H1 (cell line): ENCODE results near the gene TOMM34. TPM values are rescaled to one million over a fixed set of nuclear protein-coding genes. Genes with fewer than 3 reads are reported as not detected.

Experiments
- CTCF ChIA-PET: fragments of 300-600 bp; sonication (Branson Sonifier 250); formaldehyde crosslinking; loops from one replicate; lab custom pipeline; 2021; ENCODE audit not compliant: partially characterized antibody; lab: Charles Lee
- POLR2A ChIA-PET: fragments of 300-600 bp; sonication (Branson Sonifier 250); formaldehyde crosslinking; loops from one replicate; lab custom pipeline; 2021; ENCODE audit warnings: inconsistent platforms; ENCODE audit not compliant: partially characterized antibody; lab: Charles Lee
- DNase-seq, 2 experiments: peaks; one replicate each; pipeline versions ENCODE4 v3.0.0 to v3.0.0-alpha.2; 2010 to 2022; ENCODE audit warnings: low spot score in 2 of 2, low read depth in 1 of 2, mixed read lengths in 1 of 2
- FAIRE-seq: peaks from 2 replicates; lab custom pipeline; 2011; peaks lifted over from hg19 to GRCh38; lab: Jason Lieb, UNC
- H2AFZ ChIP-seq: 2 replicates; pipeline ENCODE4 v1.8.1; 2012; ENCODE audit warnings: low read length, inconsistent platforms
- H2AK5ac ChIP-seq: 2 replicates; pipeline ENCODE4 v1.6.1; 2013; ENCODE audit warnings: low read depth, low read length
- H2BK120ac ChIP-seq: replicated peaks from 2 replicates; pipeline ENCODE3; 2013; ENCODE audit warnings: low read depth, low read length, inconsistent platforms
- H2BK12ac ChIP-seq: 2 replicates; pipeline ENCODE4 v1.6.1; 2013; ENCODE audit warnings: low read depth, low read length
- H2BK15ac ChIP-seq: 2 replicates; pipeline ENCODE4 v1.6.1; 2013; ENCODE audit warnings: low read length
- H2BK20ac ChIP-seq: 2 replicates; pipeline ENCODE4 v1.6.1; 2013; ENCODE audit warnings: low read length
- H2BK5ac ChIP-seq: 2 replicates; pipeline ENCODE4 v1.6.1; 2013; ENCODE audit warnings: low read depth, low read length
- H3K14ac ChIP-seq: 2 replicates; pipeline ENCODE4 v1.6.1; 2013; ENCODE audit warnings: inconsistent platforms; ENCODE audit not compliant: insufficient read length
- H3K18ac ChIP-seq: 2 replicates; pipeline ENCODE4 v1.6.1; 2013; ENCODE audit warnings: low read length; ENCODE audit errors: extremely low read depth
- H3K23ac ChIP-seq: 2 replicates; pipeline ENCODE4 v1.6.1; 2013; ENCODE audit warnings: inconsistent platforms; ENCODE audit not compliant: insufficient read length
- H3K23me2 ChIP-seq: 2 replicates; pipeline ENCODE4 v1.6.1; 2013; ENCODE audit warnings: low read depth, low read length
- H3K27ac ChIP-seq: 2 replicates; pipeline ENCODE4 v1.6.1; 2011; ENCODE audit warnings: low read depth, low read length, inconsistent platforms
- H3K27me3 ChIP-seq, 4 experiments: replicated peaks in 1 of 4; 1 replicate in 1 of 4; 2 replicates in 3 of 4; pipeline versions ENCODE4 v1.6.1 to v1.8.1; 2011 to 2013; ENCODE audit warnings: low read length in 3 of 4, mild to moderate bottlenecking in 3 of 4, inconsistent platforms in 2 of 4, mixed read lengths in 2 of 4, moderate library complexity in 1 of 4; ENCODE audit not compliant: control insufficient read depth in 3 of 4, insufficient read depth in 3 of 4; ENCODE audit errors: extremely low read depth in 1 of 4
- H3K36me3 ChIP-seq, 4 experiments: 2 replicates each; pipeline versions ENCODE4 v1.6.1 to v1.8.1; 2011 to 2013; ENCODE audit warnings: mild to moderate bottlenecking in 4 of 4, low read length in 3 of 4, moderate library complexity in 2 of 4, control low read depth in 1 of 4, inconsistent platforms in 1 of 4; ENCODE audit not compliant: insufficient read depth in 4 of 4, control insufficient read depth in 2 of 4
- H3K4ac ChIP-seq: replicated peaks from 2 replicates; pipeline ENCODE3; 2013; ENCODE audit warnings: low read length, low read depth, mixed read lengths, inconsistent platforms; ENCODE audit not compliant: insufficient read length
- H3K4me1 ChIP-seq, 4 experiments: replicated peaks in 1 of 4; 1 replicate in 1 of 4; 2 replicates in 3 of 4; pipeline versions ENCODE4 v1.6.1 to v1.8.1; 2011 to 2013; ENCODE audit warnings: low read length in 3 of 4, inconsistent platforms in 2 of 4, mixed read lengths in 1 of 4; ENCODE audit not compliant: insufficient read depth in 4 of 4, control insufficient read depth in 3 of 4
- H3K4me2 ChIP-seq, 2 experiments: 2 replicates each; pipeline versions ENCODE4 v1.6.1 to v1.8.1; 2011 to 2013; ENCODE audit warnings: low read depth in 2 of 2, low read length in 2 of 2, control low read depth in 1 of 2, inconsistent platforms in 1 of 2, mild to moderate bottlenecking in 1 of 2; ENCODE audit not compliant: insufficient read depth in 1 of 2
- H3K4me3 ChIP-seq, 4 experiments: fragments of 200-600, 300-600 bp in 1 of 4; sonication (generic), shearing (Covaris generic), sonication (Bioruptor Twin) in 1 of 4; 2 replicates each; pipeline versions ENCODE4 v1.5.1 to v1.8.1; 2011 to 2016; ENCODE audit warnings: low read length in 4 of 4, low read depth in 3 of 4, control low read depth in 2 of 4, inconsistent platforms in 2 of 4, mild to moderate bottlenecking in 2 of 4, mixed read lengths in 1 of 4, moderate library complexity in 1 of 4; ENCODE audit not compliant: insufficient read depth in 2 of 4; ENCODE audit errors: extremely low read depth in 1 of 4
- H3K56ac ChIP-seq: replicated peaks from 2 replicates; pipeline ENCODE3; 2013; ENCODE audit warnings: low read depth, mild to moderate bottlenecking, mixed read lengths, low read length, inconsistent platforms; ENCODE audit not compliant: insufficient read length
- H3K79me1 ChIP-seq: 2 replicates; pipeline ENCODE4 v1.6.1; 2013; ENCODE audit warnings: low read depth, low read length, control low read depth
- H3K79me2 ChIP-seq, 2 experiments: 2 replicates each; pipeline versions ENCODE4 v1.6.1 to v1.8.1; 2012 to 2013; ENCODE audit warnings: low read length in 2 of 2, mild to moderate bottlenecking in 2 of 2, inconsistent platforms in 1 of 2; ENCODE audit not compliant: insufficient read depth in 2 of 2, control insufficient read depth in 1 of 2
- H3K9ac ChIP-seq, 4 experiments: replicated peaks in 1 of 4; 1 replicate in 1 of 4; 2 replicates in 3 of 4; pipeline versions ENCODE4 v1.6.1 to v1.8.1; 2011 to 2013; ENCODE audit warnings: low read depth in 3 of 4, low read length in 3 of 4, control low read depth in 2 of 4, mild to moderate bottlenecking in 2 of 4, moderate library complexity in 2 of 4, inconsistent platforms in 1 of 4; ENCODE audit errors: extremely low read depth in 1 of 4
- H3K9me3 ChIP-seq, 2 experiments: 2 replicates each; pipeline versions ENCODE4 v1.6.1 to v1.8.1; 2012 to 2013; ENCODE audit warnings: mild to moderate bottlenecking in 2 of 2, moderate library complexity in 2 of 2, control low read depth in 1 of 2, inconsistent platforms in 1 of 2, low read depth in 1 of 2, low read length in 1 of 2, mixed read lengths in 1 of 2; ENCODE audit not compliant: insufficient read depth in 2 of 2
- H4K20me1 ChIP-seq, 2 experiments: replicated peaks in 1 of 2; 2 replicates each; pipeline versions ENCODE3 to v1.8.1; 2011 to 2013; ENCODE audit warnings: inconsistent platforms in 2 of 2, low read length in 2 of 2, mild to moderate bottlenecking in 1 of 2; ENCODE audit not compliant: insufficient read depth in 2 of 2, control insufficient read depth in 1 of 2
- H4K5ac ChIP-seq: 2 replicates; pipeline ENCODE4 v1.6.1; 2013; ENCODE audit warnings: low read length, low read depth, mixed read lengths, inconsistent platforms; ENCODE audit not compliant: insufficient read length
- H4K8ac ChIP-seq: 2 replicates; pipeline ENCODE4 v1.8.0; 2013; ENCODE audit warnings: mild to moderate bottlenecking, moderate library complexity, low read length, inconsistent platforms; ENCODE audit not compliant: insufficient read depth; ENCODE audit errors: extremely low read depth
- H4K91ac ChIP-seq: replicated peaks from 2 replicates; pipeline ENCODE3; 2013; ENCODE audit warnings: low read length, mixed read lengths, inconsistent platforms; ENCODE audit not compliant: insufficient read length
- BRCA1 ChIP-seq: IDR thresholded peaks from 2 replicates; pipeline ENCODE4 v1.6.1; 2012; ENCODE audit warnings: low read depth, low read length, improper control_type of control experiment
- CBX5 ChIP-seq: fragments of 300-800, 300-1000 bp; sonication (generic); IDR thresholded peaks from 2 replicates; pipeline ENCODE4 v1.7.1; 2016; ENCODE audit warnings: antibody characterized with exemption, low read length, low read depth
- HDAC2 ChIP-seq, 2 experiments: fragments of 300-600 bp in 1 of 2; sonication (generic) in 1 of 2; IDR thresholded peaks; 2 replicates each; pipeline ENCODE4 v1.6.1; 2011 to 2012; ENCODE audit warnings: low read depth in 2 of 2, low read length in 2 of 2, mild to moderate bottlenecking in 2 of 2, moderate library complexity in 2 of 2, borderline replicate concordance in 1 of 2, inconsistent platforms in 1 of 2
- JUN ChIP-seq: IDR thresholded peaks from 2 replicates; pipeline ENCODE4 v1.6.1; 2011; ENCODE audit warnings: low read depth, mild to moderate bottlenecking, improper control_type of control experiment, low read length
- KDM5A ChIP-seq: fragments of 200-600 bp; IDR thresholded peaks from 2 replicates; pipeline ENCODE4 v1.7.1; 2012; ENCODE audit warnings: mild to moderate bottlenecking, low read length, inconsistent platforms, mixed read lengths
- RAD21 ChIP-seq, 2 experiments: IDR thresholded peaks in 1 of 2; conservative IDR thresholded peaks in 1 of 2; 2 replicates each; pipeline ENCODE4 v1.6.1; 2011; ENCODE audit warnings: low read depth in 2 of 2, low read length in 2 of 2, improper control_type of control experiment in 1 of 2, inconsistent platforms in 1 of 2, mild to moderate bottlenecking in 1 of 2, moderate library complexity in 1 of 2
- RBBP5 ChIP-seq: IDR thresholded peaks from 2 replicates; pipeline ENCODE4 v1.7.1; 2012; ENCODE audit warnings: low read depth, mild to moderate bottlenecking, inconsistent platforms, low read length, moderate library complexity, borderline replicate concordance
- TAF1 ChIP-seq: IDR thresholded peaks from 2 replicates; pipeline ENCODE4 v1.6.1; 2011; ENCODE audit warnings: mild to moderate bottlenecking, low read depth, low read length
- YY1 ChIP-seq: IDR thresholded peaks from 2 replicates; pipeline ENCODE4 v1.6.1; 2011; ENCODE audit warnings: low read depth, mild to moderate bottlenecking, low read length
- WGBS, 2 experiments: shearing (Covaris generic) in 1 of 2; methylation state at CpG; one replicate each; pipeline versions ENCODE4 v1.1.6 to v1.1.7; 2013 to 2015; ENCODE audit warnings: low lambda C conversion rate in 2 of 2, mixed read lengths in 2 of 2, inconsistent platforms in 1 of 2, low coverage in 1 of 2, missing lambda C conversion rate in 1 of 2; ENCODE audit not compliant: insufficient replicate concordance in 2 of 2, insufficient coverage in 1 of 2, insufficient read length in 1 of 2; ENCODE audit errors: extremely low coverage in 1 of 2, missing lambda C conversion rate in 1 of 2; 5-methylcytosine and 5-hydroxymethylcytosine counted together
- polyA plus RNA-seq, 7 experiments: library from polyadenylated mRNA; depleted of rRNA in 3 of 7; stranded (reverse) in 5 of 7; unstranded in 2 of 7; fragments of >200 nt in 5 of 7; fragments of 200-250 nt in 2 of 7; gene quantifications; 1 replicate in 5 of 7; 2 replicates in 1 of 7; 4 replicates in 1 of 7; pipeline versions ENCODE4 v1.2.1 to v1.2.3, GENCODE V29; 2011 to 2013; ENCODE audit warnings: missing spikeins in 2 of 7, mixed read lengths in 2 of 7
- total RNA-seq: library from RNA; stranded (reverse); fragmentation: NEBNext Ultra II Directional; extraction: Animal tissue kit (Norgen Biotek cat#: 25700); gene quantifications from 2 replicates; pipeline ENCODE4 v1.2.1, GENCODE V29; 2021

The TOMM34 gene
- total and polyA plus RNA-seq, 2 of the 8 experiments (the other 6 are each of a cell fraction or from before 2014, with no cell fraction given), result 32.1 to 35.1 TPM

DNA sequence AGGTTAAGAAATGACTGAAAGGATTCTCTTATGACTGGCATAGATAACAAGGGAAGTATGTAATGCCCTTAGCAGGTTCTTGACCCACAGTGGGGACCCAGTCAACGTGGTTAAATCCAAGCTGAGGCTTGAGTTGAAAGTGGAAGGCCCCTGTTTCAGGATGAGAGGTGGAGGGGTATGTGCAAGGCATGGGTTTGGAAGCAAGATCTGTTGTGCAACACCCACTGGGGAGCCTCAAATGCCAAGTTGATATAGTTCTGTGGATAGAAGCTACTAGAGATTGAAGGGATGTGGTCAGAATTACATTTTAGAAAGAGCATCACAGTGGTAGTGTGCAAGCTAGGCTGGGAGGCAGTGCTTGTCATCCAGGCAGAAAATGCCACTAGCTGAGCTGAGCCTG, 45.3 kb downstream of the TOMM34 start:
- Histone ChIP-seq H3K27me3 (no peaks in the 10 kb centered on the region), H3K27ac (no peak overlapping the region), H3K9ac (no peak overlapping the region), H3K4me3 (no peak overlapping the region), H2AK5ac (no peak overlapping the region), H3K56ac (no peak overlapping the region), H4K5ac (no peak overlapping the region), H3K36me3 (peaks cover 14 to 55% (median 34%) of the 10 kb centered on the region in 4 experiments), H4K91ac (no peak overlapping the region), H3K4ac (no peak overlapping the region), H2BK5ac (no peak overlapping the region), H3K79me1 (peaks cover 4% of the 10 kb centered on the region), H3K14ac (no peak overlapping the region)
- POLR2A ChIA-PET, result interaction anchor here (0.6 to 2.1 kb wide), 3 partner anchors 9 to 254 kb away, joined by 3 to 4 read pairs (median 3); no protein-coding TSS in a partner anchor
- WGBS, 2 experiments, result 87% methylated on average over 1 of the region's 1 CpG; no CpG with 5 or more reads in 1 of the 2 experiments
- TF ChIP-seq KDM5A (no peak), HDAC2 (IDR thresholded peaks at IDR 0.05; ENCODE audit: borderline replicate concordance in 1 of 2, low read depth in 2 of 2, low read length in 2 of 2) (no peak), RAD21 (IDR thresholded peaks at IDR 0.05 in 1 of 2, conservative IDR thresholded peaks at IDR 0.05 in 1 of 2; ENCODE audit: low read depth in 2 of 2, low read length in 2 of 2) (no peak), CBX5 (no peak), JUN (no peak), TAF1 (no peak), YY1 (no peak), RBBP5 (no peak), BRCA1 (no peak)
- TF ChIP-seq, all 59 proteins: peak for 0
- no peak overlapping the region for H3K4me2 ChIP-seq
- H3K4me1 ChIP-seq, result no peaks in the 10 kb centered on the region; a peak in 1 of 7 replicates
- FAIRE-seq (no peak), DNase-seq (no peak)
- no peak overlapping the region for H2BK12ac ChIP-seq
- no peak overlapping the region for H2BK120ac ChIP-seq
- H3K9me3 ChIP-seq, result no peaks in the 10 kb centered on the region
- H2AFZ ChIP-seq, result no peak overlapping the region
- no peak overlapping the region for H3K18ac ChIP-seq
- peaks cover 2 to 4% of the 10 kb centered on the region in 2 experiments for H4K20me1 ChIP-seq
- no peak overlapping the region for H3K23ac ChIP-seq
- peaks cover 0 to 18% of the 10 kb centered on the region in 2 experiments; a peak in 1 of 4 replicates for H3K79me2 ChIP-seq
- no peak overlapping the region for H2BK15ac ChIP-seq
- CTCF ChIA-PET, result no interaction called here
- no peak overlapping the region for H4K8ac ChIP-seq
- H3K23me2 ChIP-seq, result peaks cover 2% of the 10 kb centered on the region; the same call in 1 of the 2 replicates
- H2BK20ac ChIP-seq, result no peak overlapping the region
